Activated CD4-positive, alpha-beta T cell treated with anti-CD3 and anti-CD28 coated beads for 24 hours (primary cell): Measurements from ENCODE around the gene ARL3.
"Not testable (repeated sequence)": the region's sequence is repeated elsewhere in the genome, so short reads cannot be mapped to it uniquely, and the experiment has no call there.

Source experiments
- DNase-seq, 2 donors: peaks; one replicate each; pipeline ENCODE4 v3.0.0-alpha.2; 2020; ENCODE audit warnings: low read depth in 2 of 2

ARL3 gene, protein sequence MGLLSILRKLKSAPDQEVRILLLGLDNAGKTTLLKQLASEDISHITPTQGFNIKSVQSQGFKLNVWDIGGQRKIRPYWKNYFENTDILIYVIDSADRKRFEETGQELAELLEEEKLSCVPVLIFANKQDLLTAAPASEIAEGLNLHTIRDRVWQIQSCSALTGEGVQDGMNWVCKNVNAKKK

DNA sequence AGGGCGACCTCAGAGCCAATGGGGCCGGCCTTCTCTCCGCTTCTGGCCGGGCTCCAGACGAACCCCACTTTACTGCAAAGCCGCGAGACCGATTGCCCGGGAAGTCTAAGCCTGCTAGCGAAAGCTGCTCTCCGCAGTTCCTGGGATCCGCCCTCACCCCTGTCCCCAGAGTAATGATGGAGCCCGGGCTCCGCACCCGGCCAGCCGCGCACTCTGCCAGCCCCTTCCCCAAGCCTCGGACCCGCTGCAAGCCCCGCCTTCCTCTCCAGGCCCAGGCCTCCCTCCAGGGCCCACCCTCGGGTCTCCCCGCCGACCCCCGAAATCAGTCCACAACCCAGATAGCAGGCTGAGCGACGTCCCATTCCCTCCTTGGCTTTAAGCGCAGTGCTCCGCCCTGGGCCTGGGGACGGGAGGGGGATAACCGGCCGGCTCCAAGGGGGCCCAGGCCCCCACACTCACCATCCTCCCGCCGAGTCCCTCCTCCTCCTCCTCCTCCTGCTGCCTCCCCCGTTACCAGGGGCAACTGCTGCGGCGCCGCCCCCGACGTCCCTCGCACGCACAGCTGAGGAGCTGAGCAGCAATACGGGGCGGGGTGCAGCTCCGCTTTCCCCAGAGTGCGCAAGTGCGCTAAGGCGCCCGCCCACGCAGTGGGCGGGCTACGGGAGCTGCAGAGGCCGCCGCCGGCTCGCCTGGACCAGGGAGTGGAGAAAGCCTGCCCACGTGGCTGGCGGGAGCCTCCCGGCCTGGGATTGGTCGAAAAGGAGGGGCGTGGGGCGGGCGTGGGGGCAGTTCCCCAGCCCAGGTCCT, at the start of gene ARL3:
TSS of gene ARL3 (minus strand) at position 584 of the 807 bp plus-strand sequence. CDS start at position 462, 122 bp downstream.
- peak; percentile 92 to 98 for DNase-seq

DNA sequence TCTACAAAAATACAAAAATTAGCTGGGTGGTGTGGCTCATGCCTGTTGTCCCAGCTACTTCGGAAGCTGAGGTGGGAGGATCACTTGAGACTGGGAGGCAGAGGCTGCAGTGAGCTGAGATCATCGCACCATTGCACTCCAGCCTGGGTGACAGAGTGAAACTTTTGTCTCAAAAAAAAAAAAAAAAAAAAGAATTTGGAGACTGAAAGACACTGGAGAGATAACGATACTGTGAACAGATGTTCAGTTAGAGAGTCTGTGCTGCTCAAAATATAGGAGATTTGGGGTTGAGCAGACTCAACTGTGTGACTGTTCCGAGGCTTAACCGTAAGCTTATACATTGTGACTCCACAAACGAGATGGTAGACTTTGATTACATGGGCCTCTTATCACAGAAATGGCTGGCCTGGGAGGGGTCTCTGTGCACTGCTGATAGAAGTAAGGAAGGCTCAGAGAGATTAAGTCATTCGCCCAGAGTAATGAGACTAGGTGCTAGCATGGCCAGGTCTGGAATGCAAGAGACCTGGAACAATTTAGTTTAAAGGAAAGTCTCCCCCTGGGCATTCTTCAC, 48.9 kb upstream of the ARL3 start:
- no peak for DNase-seq

DNA sequence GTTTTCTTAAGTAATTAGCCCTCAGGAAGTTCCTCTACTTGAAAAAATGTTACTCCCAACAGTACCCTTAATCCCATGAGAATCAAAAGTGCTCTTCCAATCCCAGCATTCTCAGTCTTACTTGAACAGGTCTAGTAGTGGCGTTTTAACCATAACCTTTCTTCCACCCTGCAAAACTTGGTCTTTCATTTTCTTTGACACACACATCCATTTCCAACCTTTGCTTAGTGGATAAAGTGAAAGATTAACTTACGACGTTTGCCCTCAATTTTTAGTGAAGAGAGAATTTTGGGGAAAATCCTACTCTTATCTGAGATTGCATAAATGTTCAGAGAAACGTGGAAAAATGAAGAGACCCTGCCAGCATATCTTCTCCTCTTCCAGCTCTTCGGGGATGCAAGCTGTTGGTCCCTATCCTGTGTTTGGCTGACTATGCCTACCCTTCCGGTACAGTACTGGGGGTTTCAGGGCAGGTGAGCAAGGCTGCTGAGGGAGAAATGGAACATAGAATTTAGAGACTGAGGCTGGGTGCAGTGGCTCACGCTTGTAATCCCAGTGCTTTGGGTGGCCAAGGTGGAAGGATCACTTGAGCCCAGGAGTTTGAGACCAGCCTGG, 48.3 kb upstream of the ARL3 start:
- DNase-seq, result no peak

DNA sequence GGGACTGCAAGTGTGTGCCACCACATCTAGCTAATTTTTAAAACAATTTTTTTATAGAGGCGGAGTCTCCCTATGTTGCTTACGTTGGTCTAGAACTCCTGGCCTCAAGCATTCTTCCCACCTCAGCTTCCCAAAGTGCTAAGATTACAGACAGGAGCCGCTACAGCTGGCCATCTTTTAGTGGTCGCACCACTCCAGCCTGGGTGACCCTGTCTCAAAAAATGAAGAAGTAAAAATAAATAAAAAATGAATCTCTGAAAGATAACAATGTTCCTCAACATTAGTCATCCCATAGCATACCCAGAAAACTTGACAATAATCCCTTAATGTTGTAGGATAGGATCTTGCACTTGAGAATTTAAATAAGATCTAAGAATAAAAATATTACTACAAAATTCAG, 47.8 kb upstream of the ARL3 start:
- DNase-seq, result no peak

DNA sequence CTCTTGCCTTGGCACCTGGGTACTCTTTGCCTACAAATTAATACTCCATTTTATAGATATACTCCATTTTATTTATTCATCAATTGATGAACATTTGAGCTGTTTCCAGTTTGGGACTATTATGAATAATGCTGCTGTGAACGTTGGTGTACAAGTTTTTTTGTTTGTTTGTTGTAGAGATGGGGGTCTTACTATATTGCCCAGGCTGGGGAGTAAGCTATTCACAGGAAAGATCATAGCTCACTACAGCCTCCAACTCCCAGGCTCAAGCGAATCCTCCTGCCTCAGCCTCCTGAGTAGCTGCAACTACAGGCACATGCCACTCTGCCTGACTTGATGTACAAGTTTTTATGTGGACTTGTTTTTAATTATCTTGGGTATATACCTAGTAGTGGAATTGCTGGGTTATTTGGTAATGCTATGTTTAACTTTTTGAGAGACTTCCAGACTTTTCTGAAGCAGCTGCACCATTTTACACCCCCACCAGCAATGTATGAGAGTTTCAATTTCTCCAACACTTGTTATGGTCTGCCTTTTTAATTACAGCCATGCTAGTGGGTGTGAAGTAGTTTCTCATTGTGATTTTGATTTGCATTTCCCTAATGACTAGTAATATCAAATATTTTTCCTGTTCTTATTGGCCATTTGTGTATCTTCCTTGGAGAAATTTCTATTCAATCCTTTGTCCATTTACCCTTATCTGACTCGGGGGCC, 45.5 kb upstream of the ARL3 start:
- no peak for DNase-seq

DNA sequence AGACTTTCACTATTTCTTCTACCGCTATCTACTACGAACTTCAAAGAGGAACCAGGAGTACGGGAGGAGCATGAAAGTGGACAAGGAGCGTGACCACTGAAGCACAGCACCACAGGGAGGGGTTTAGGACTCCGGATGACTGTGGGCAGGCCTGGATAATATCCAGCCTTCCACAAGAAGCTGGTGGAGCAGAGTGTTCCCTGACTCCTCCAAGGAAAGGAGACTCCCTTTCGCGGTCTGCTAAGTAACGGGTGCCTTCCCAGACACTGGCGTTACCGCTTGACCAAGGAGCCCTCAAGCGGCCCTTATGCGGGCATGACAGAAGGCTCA, 44.7 kb upstream of the ARL3 start:
- DNase-seq, result not testable (repeated sequence)

DNA sequence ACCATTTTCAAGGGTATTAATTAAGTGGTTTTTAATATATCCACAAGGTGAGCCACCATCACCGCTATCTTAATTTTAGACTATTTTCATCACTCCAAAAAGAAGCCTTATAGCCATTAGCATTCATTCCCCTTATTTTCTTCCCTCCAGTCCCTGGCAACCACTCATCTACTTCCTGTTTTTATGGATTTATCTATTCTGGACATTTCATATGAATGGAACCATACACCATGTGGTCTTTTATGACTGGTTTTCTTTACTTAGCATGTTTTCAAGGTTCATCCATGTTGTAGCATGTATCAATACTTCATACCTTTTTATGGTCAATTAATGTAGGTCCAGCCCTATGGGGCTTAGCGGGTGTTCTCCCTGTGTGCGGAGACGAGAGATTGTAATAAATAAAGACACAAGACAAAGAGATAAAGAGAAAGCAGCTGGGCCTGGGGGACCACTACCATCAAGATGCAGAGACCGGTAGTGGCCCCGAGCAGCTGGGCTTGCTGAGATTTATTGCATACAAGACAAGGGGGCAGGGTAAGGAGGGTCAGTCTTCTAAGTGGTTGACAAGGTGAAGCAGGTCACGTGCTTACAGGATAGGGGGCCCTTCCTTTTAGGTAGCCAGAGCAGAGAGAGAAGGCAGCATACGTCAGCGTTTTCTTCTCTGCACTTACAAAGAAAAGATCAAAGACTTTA, 44.2 kb upstream of the ARL3 start:
- DNase-seq, result no peak

DNA sequence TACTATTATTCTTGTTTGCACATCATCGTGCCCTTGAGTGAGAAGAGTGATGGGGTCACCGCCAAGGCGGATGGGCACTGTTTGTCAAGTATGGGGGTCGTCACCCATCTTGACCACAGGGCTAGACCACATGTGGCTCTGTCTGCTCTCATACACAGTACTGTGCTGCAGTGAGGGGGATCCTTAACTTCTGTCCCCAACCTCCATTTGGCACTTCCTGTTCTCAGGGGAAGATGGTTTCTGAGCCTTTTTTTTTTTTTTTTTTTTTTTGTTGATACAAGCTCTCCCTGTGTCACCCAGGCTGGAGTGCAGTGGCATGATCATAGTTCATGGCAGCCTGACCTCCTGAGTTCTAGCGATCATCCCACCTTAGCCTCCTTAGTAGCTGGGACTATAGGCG, 43.1 kb upstream of the ARL3 start:
- no peak for DNase-seq

DNA sequence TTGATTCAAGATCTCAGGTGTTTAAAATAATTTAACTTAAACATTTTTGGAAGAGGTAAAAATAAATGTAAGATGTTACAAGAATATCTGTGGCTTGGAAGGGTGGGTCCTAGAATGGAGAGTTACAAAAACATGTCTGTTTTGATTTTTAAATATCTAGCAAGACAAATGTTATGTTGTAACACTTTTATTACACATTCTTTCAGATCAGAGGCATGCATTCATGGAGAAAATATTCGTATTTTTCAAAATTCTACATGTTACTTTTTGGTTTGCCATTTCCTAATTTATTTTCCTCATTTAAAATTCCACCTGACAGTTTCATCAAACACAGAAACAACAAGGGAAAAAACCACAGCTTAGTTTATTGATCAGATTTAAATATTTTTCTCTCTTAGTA, 39.5 kb upstream of the ARL3 start:
- no peak for DNase-seq

DNA sequence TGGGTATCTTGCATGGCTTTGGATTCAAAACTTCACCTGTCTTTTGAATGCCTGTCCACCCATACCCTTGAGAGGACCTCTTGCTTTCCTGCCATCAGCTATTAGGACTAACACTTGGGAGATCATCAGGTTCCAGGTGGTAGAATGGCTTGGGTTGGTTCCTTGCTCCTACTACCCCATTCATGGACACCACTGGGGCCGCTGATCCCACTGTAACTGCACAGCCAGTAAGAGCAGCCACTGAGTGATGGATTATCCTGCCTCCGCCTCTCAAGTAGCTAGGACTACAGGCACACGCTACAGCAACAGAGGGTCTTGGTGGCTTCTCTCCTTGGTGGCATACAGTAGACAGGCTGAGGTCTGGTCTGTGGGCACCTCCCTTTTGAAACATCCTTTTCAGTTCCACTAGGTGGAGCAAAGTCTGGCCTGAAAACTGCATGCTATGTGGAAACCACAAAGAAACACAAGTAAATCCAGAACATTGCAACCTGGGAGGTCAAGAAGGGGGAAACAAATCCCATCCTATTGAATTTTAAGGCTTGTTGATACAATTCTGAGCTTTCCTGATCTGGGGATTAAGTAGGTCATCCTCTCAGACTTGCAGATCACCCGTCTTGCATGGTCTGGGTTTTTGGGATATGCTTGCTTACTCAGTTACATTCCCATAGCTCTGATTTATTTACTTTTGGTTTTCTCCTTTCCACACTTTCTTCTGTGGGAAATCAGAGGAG, 38.9 kb upstream of the ARL3 start:
- DNase-seq, result no peak

DNA sequence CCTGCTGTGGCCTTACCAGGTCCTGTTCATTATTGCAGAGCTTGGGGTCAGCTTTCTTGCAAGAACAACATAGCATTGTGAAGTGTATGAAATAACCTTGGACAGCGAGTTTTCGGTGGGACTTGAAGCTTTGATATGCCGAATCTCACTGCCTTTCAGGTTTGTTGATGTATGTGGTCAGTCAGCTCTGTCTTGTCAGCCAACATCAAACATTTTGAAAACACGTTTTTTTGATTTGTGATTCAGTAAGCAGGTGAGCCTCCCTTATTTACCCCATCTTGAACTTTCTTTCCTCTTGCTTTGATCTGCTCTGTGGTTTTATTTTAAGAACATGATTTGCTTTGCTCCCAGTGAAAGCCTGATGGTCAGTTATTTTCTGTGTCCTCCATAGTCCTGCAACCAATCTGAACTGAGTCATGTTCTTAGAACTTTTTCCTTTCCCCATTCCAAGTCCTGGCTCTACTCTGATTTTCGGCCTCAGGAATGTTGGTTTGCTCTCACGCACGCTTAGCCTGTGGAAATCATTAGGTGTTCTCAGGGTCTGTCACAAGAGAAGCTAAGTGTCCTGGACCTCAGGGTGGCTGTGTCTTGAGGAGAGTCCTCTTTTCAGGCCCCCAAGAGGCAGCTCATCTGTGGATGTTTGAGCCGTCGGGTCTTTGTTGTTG, 38.2 kb upstream of the ARL3 start:
- DNase-seq, result no peak

DNA sequence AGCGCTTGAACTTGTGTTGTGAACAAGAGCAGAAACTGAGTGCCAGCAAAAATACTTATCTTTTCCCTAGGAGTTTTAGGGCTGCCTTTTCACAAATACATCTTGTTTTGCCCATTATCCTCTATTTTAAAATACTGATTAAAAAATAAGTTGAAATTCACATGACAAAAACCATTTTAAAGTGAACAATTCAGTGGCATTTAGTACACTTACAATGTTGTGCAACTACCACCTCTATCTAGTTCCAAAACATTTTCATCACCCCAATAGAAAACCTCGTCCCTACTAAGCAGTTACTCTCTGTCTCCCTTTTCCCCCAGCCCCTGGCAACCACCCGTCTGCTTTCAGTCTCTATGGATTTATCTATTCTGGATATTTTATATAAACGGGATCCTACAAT, 31.0 kb upstream of the ARL3 start:
- DNase-seq, result no peak

DNA sequence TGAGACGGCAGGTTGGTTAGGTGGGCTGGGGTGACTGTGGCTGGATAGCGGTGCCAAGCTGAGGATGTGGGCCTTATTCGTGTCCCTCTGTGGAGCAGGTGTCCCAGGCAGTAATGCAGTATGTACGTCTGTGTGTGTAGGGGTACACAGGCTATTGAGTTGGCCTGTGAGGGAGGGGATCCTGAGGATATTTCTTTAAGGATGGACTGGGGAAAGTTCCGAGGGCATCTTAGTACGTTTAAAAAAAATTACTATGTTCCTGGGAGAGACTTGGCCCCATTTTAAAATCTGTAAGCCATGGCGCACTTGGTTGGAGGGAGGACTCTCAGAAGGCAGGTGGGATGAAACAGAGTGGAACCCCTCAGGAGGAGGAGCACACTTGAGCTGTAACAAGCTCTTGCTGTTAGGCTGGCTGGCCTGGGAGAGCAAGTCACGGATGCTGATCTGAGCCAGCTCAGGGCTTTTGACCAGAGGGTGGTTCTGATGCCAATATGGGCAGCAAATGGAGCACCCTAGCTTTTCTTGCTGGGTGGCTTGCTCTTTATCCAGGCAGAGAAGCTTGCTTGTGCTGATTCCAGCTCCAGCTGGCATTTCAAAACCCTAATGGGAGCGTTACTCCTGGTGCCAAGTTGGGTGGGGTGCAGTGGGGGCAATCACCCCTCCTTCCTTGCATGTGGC, 30.3 kb upstream of the ARL3 start:
- no peak for DNase-seq

DNA sequence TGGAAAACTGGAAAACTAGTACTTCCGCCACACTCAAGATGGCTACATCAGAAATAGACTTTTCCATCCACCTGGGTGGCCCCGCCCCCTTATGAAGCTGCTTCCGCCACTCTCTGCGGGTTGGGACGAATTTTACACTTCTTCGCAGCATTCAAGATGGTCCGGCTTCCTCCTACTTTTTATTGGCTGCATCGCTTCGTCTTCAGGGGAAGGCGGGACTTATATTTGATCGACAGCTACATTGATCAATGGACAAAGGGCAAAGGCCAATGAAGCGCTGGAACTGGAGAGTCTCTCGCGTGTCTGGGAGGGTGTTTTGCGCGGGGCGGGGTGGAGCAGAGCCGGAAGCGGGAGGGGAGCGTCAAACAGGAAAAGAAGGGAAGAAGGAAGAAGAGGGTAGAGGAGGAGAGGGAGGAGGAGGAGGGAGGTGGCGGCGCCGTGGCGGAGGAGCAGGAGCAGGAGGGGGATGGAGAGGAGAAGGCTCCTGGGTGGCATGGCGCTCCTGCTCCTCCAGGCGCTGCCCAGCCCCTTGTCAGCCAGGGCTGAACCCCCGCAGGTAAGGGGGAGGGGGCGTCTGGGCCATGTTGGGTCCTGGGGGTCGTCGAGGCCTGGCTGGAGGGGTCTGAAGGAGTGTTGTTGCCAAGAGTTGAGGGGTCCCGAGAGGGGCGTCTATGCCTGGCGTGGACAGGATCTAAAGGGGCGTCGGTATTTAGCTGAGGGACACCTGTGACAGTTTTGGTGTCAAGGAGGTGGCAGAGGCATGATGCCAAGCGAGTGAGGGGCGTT, 29.6 kb upstream of the ARL3 start, which contains the start of gene WBP1L:
TSS of gene WBP1L (plus strand) at position 361 of the 786 bp plus-strand sequence. CDS start at position 467, 106 bp downstream.
- peak; percentile 89 for DNase-seq

DNA sequence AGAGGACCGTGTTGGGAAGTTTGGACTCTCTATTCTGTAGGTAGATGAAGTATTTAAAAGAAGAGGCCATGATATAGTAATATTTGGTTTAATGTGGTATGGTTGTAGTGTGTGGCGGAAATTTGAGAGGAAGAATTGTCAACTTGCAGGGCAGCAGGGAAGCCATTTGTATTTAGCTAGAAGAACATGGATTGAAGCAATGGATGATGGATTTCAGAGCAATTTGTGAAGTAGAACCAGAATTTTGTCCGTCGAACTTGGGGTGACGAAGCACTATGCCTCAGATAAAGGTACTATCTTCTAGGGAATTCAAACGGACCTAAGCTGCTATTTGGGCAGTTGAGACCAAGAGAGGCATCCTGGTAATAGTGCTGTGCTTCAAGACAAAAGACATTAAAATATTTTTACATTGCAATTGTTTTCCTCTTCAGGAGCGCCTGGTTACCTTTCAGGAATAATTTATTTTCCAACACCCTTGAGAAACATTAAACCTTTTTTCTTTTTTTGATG, 28.9 kb upstream of the ARL3 start:
- DNase-seq, result no peak

DNA sequence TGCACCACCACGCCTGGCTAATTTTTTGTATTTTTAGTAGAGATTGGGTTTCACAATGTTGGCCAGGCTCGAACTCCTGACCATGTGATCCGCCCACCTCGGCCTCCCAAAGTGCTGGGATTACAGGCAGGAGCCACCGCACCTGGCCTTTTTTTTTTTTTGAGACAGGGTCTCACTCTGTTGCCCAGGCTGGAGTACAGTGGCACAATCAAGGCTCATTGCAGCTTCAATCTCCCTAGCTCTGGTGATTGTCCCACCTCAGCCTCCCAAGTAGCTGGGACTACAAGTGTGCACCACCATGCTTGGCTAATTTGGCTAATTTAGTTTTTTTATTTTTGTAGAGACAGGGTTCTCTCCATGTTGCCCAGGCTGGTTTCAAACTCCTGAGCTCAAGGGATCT, 28.1 kb upstream of the ARL3 start:
- not testable (repeated sequence) for DNase-seq

DNA sequence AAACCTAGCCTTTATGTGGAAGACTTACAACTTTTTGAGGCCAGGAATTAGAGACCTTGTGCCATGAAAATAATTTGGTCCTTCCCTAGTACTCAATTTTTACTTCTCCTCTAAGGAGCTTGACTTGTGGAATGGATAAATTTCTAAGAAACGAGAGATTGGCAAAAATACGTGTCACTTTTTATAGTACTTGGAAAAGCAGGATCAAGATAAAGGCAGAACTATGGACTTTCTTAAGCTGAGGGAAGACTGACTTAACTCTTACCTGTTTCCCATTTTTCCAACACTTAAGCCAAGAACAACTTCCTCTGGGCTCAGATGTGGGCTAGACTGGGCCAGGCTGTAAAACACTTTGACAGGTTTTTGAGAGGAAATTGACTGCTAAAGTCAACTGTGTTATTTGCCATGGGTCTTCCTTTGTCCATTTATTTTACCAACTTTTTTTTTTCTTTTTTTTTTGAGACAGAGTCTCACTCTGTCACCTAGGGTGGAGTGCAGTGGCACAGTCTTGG, 27.6 kb upstream of the ARL3 start:
- no peak for DNase-seq

DNA sequence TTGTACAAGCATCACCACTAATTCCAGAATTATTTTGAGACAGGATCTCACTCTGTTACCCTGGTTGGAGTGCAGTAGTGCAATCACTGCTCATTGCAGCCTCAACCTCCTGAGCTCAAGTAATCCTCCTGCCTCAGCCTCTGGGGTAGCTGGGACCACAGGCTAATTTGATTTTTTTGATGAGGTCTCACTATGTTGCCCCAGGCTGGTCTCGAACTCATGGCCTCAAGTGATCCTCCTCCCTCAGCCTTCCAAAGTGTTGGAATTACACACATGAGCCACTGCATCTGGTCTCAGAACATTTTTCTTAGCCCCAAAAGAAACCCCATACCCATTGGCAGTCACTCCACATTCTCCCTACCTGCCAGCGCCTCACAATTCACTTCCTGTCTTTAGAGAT, 26.0 kb upstream of the ARL3 start:
- no peak for DNase-seq
